HFFc6 (cell line): ENCODE data around the gene HCAR1. TPM values are rescaled to one million over a fixed set of nuclear protein-coding genes. Genes with fewer than 3 reads are reported as not detected.
"Not testable (repeated sequence)": the region's sequence is repeated elsewhere in the genome, so short reads cannot be mapped to it uniquely, and the experiment has no call there.

Experiments
- DNase-seq: peaks from one replicate; pipeline ENCODE4 v3.0.0-alpha.2; 2018
- H3K27ac Mint-ChIP-seq: 2 replicates; pipeline ENCODE4 v1.8.0; 2020; ENCODE audit warnings: mild to moderate bottlenecking, mixed read lengths
- H3K27me3 Mint-ChIP-seq: 2 replicates; pipeline ENCODE4 v1.8.0; 2021; ENCODE audit warnings: mild to moderate bottlenecking, moderate library complexity, mixed read lengths; ENCODE audit not compliant: insufficient read depth
- H3K36me3 Mint-ChIP-seq: 2 replicates; pipeline ENCODE4 v1.8.0; 2021; ENCODE audit warnings: low read depth, mixed read lengths
- H3K4me1 Mint-ChIP-seq: 2 replicates; pipeline ENCODE4 v1.8.0; 2020; ENCODE audit warnings: low read depth, mixed read lengths
- H3K4me3 Mint-ChIP-seq: 2 replicates; pipeline ENCODE4 v1.8.0; 2020; ENCODE audit warnings: mild to moderate bottlenecking, moderate library complexity, mixed read lengths
- H3K9me3 Mint-ChIP-seq: 2 replicates; pipeline ENCODE4 v1.8.0; 2020; ENCODE audit warnings: mild to moderate bottlenecking, mixed read lengths
- total RNA-seq, 6 experiments: library from RNA; stranded (reverse); fragmentation: NEBNext Ultra II Directional; extraction: Animal tissue kit (Norgen Biotek cat#: 25700); gene quantifications; 2 replicates in 1 of 6; 3 replicates in 5 of 6; pipeline ENCODE4 v1.2.3, GENCODE V29; 2021
- TF ChIP-seq, protein P1 (sequence below): fragments of 200-600 bp; sonication (generic); IDR thresholded peaks from 2 replicates; pipeline ENCODE4 v1.5.0; 2021; ENCODE audit warnings: antibody characterized with exemption, mild to moderate bottlenecking

Gene HCAR1
- total RNA-seq, 6 experiments from 2014 or later: not detected

DNA sequence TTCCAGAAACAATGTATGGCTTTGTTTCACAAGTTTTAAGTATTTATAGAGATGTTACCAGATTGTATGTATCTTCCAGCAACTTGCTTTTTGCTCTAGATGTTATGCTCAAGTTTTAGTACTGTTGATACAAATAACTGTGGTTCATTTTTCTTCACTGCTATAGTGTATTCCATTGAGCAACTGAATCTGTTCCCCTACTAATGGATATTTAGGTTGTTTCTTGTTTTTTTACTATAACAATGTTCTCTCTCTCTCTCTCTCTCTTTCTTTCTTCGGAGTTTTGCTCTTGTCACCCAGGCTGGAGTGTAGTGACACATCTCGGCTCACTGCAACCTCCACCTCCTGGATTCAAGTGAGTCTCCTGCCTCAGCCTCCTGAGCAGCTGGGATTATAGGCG, 44.1 kb downstream of the HCAR1 start:
- DNase-seq: no peak
- TF ChIP-seq, protein P1, sequence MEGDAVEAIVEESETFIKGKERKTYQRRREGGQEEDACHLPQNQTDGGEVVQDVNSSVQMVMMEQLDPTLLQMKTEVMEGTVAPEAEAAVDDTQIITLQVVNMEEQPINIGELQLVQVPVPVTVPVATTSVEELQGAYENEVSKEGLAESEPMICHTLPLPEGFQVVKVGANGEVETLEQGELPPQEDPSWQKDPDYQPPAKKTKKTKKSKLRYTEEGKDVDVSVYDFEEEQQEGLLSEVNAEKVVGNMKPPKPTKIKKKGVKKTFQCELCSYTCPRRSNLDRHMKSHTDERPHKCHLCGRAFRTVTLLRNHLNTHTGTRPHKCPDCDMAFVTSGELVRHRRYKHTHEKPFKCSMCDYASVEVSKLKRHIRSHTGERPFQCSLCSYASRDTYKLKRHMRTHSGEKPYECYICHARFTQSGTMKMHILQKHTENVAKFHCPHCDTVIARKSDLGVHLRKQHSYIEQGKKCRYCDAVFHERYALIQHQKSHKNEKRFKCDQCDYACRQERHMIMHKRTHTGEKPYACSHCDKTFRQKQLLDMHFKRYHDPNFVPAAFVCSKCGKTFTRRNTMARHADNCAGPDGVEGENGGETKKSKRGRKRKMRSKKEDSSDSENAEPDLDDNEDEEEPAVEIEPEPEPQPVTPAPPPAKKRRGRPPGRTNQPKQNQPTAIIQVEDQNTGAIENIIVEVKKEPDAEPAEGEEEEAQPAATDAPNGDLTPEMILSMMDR: no peak
- H3K4me1 Mint-ChIP-seq: no peaks in the 10 kb centered on the region
- H3K9me3 Mint-ChIP-seq: no peaks in the 10 kb centered on the region
- no peaks in the 10 kb centered on the region for H3K36me3 Mint-ChIP-seq
- H3K27ac Mint-ChIP-seq: no peak overlapping the region
- no peak overlapping the region for H3K4me3 Mint-ChIP-seq
- H3K27me3 Mint-ChIP-seq: peaks cover 1% of the 10 kb centered on the region; the same call in 1 of the 2 replicates

DNA sequence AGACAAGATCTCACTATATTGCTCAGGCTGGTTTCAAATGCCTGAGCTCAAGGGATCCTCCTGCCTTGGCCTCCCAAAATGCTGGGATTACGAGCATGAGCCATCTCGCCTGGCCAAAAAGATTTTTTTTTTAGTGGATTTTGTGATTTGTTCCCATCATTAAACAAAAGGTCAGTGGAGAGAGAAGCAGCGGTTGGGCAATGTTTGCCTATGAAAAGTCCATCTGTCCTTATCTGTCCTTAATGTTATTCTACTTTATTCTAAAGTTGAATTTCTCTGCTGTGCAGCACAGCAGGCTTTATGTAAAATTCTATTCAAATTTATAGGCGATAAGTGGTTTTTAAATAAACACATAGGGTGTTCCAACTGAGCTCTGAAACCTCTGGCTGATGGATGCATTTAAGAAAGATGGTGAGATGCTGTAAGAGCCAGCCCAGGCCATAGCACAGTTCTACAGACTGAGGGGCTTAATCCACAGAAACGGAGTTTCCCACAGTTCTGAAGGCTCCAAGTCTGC, 46.3 kb downstream of the HCAR1 start:
- H3K4me1 Mint-ChIP-seq: peaks cover 8% of the 10 kb centered on the region
- H3K4me3 Mint-ChIP-seq: no peak overlapping the region
- TF ChIP-seq, protein P1: no peak
- no peak for DNase-seq
- H3K27ac Mint-ChIP-seq: no peak overlapping the region
- H3K9me3 Mint-ChIP-seq: no peaks in the 10 kb centered on the region
- no peaks in the 10 kb centered on the region for H3K36me3 Mint-ChIP-seq
- peaks cover 1% of the 10 kb centered on the region; the same call in 1 of the 2 replicates for H3K27me3 Mint-ChIP-seq

DNA sequence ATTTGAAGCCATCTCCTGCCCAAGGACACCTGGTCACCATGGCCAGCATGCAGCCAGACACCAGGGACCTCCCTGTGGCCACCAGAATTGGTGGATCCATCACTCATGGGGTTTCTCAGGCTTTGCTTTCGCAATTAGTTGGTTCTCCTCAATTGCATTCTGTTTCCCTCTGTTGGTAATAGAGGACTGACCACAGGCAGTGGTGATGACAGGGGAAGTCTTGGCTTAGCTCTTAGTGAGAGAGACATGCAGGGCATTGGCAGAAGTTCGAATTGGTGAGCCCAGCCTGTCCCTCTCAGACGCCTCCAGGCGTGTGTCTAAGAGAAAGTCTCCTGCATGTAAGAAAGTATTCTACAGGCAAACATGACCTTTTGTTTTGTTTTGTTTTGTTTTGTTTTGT, 48.8 kb downstream of the HCAR1 start:
- Mint-ChIP-seq H3K4me3 (no peak overlapping the region), H3K27me3 (peaks cover 1% of the 10 kb centered on the region; the same call in 1 of the 2 replicates), H3K27ac (peak overlapping the region; percentile 4; the same call in 1 of the 2 replicates), H3K4me1 (peaks cover 23% of the 10 kb centered on the region), H3K36me3 (no peaks in the 10 kb centered on the region), H3K9me3 (no peaks in the 10 kb centered on the region)
- TF ChIP-seq, protein P1: no peak
- no peak for DNase-seq

DNA sequence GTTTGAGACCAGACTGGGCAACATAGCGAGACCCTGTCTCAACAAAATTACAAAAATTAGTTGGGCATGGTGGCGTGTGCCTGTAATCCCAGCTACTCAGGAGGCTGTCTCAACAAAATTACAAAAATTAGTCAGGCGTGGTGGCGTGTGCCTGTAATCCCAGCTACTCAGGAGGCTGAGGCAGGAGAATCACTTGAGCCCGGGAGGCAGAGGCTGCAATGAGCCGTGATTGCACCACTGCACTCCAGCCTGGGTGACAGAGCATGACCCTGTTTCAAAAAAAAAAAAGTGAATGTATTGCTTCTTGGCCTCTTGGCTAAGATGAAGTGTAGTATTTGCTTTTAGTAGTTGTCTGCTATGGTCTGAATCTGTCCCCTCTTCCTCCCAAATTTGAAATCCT, 49.7 kb downstream of the HCAR1 start:
- not testable (repeated sequence) for H3K36me3 Mint-ChIP-seq, DNase-seq, H3K27ac Mint-ChIP-seq, H3K4me3 Mint-ChIP-seq, H3K27me3 Mint-ChIP-seq, H3K9me3 Mint-ChIP-seq
- H3K4me1 Mint-ChIP-seq: peaks cover 23% of the 10 kb centered on the region

DNA sequence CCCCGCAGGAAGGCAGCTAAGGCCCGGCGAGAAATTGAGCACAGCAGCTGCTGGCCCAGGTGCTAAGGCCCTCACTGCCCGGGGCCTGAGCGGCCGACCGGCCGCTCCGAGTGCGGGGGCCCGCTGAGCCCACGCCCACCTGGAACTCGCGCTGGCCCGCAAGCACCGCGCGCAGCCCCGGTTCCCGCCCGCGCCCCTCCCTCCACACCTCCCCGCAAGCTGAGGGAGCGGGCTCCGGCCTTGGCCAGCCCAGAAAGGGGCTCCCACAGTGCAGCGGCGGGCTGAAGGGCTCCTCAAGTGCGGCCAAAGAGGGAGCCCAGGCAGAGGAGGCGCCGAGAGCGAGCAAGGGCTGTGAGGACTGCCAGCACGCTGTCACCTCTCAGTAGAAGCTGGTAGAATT, 53.9 kb downstream of the HCAR1 start:
- H3K9me3 Mint-ChIP-seq, H3K27me3 Mint-ChIP-seq, H3K4me3 Mint-ChIP-seq, H3K27ac Mint-ChIP-seq, DNase-seq, H3K36me3 Mint-ChIP-seq: not testable (repeated sequence)
- peaks cover 23% of the 10 kb centered on the region for H3K4me1 Mint-ChIP-seq

Other genes starting within 250 kb of the HCAR1 start
- gene ZCCHC8, start 229.9 kb downstream of the HCAR1 start, total RNA-seq: 10 to 100 TPM in 5 of 6 experiments, 1 to 10 TPM in 1; 9.7 to 13.1 (median 11.4) TPM
- 10 to 100 TPM; 38.7 to 52.7 (median 44.2) TPM for gene RSRC2, start 203.9 kb downstream of the HCAR1 start, total RNA-seq
- gene KNTC1, start 203.6 kb downstream of the HCAR1 start, total RNA-seq: 10 to 100 TPM; 11.7 to 25.0 (median 19.6) TPM
- not detected for gene HCAR2, start 27.5 kb downstream of the HCAR1 start, total RNA-seq
- not detected for gene HCAR3, start 14.0 kb downstream of the HCAR1 start, total RNA-seq
- 10 to 100 TPM; 53.2 to 66.7 (median 61.7) TPM for gene DENR, start 22.0 kb upstream of the HCAR1 start, total RNA-seq
- under 1 TPM; 0.08 to 0.40 (median 0.17) TPM for gene CCDC62, start 43.7 kb upstream of the HCAR1 start, total RNA-seq
- gene HIP1R, start 104.6 kb upstream of the HCAR1 start, total RNA-seq: 1 to 10 TPM; 6.7 to 9.8 (median 8.4) TPM
- 10 to 100 TPM; 26.4 to 33.1 (median 28.1) TPM for gene VPS37B, start 165.3 kb upstream of the HCAR1 start, total RNA-seq
- 10 to 100 TPM in 3 of 6 experiments, 1 to 10 TPM in 3; 9.2 to 11.1 (median 10.0) TPM for gene ABCB9, start 235.6 kb upstream of the HCAR1 start, total RNA-seq
- gene OGFOD2, start 244.4 kb upstream of the HCAR1 start, total RNA-seq: 10 to 100 TPM; 16.2 to 18.3 (median 17.6) TPM
- 100 to 1,000 TPM; 128 to 180 (median 149) TPM for gene ARL6IP4, start 249.8 kb upstream of the HCAR1 start, total RNA-seq